A549 (cell line): ENCODE results near the gene VAMP1. TPM values are rescaled to one million over a fixed set of nuclear protein-coding genes. Genes with fewer than 3 reads are reported as not detected.

ENCODE experiments used
- ATAC-seq, 2 experiments: fragments of 200-7000 bp in 1 of 2; fragments of >200 bp in 1 of 2; cut with Nextera tagmentation in 1 of 2; cut with Tn5 transposase in 1 of 2; 3 replicates each; pipeline versions ENCODE4 v1.8.0 to v1.9.1; 2018 to 2020; ENCODE audit warnings: mild to moderate bottlenecking in 1 of 2, moderate library complexity in 1 of 2
- CTCF ChIA-PET: fragments of 300-600 bp; sonication (Branson Sonifier 250); formaldehyde crosslinking; extraction: SDS; loops from one replicate; lab custom pipeline; 2021; ENCODE audit warnings: antibody characterized with exemption, inconsistent platforms; lab: Yijun Ruan, JAX
- POLR2A ChIA-PET: fragments of 350-600 bp; formaldehyde crosslinking; extraction: SDS; loops from one replicate; lab custom pipeline; 2021; ENCODE audit warnings: antibody characterized with exemption, inconsistent platforms; lab: Yijun Ruan, JAX
- DNase-seq, 2 experiments: peaks; one replicate each; pipeline versions ENCODE4 v3.0.0 to v3.0.0-alpha.2; 2011 to 2016; ENCODE audit warnings: low read depth in 1 of 2, low spot score in 1 of 2
- FAIRE-seq: peaks from 2 replicates; lab custom pipeline; 2011; peaks lifted over from hg19 to GRCh38; lab: Jason Lieb, UNC
- H3K27ac ChIP-seq, 2 experiments: fragments of >200 bp; sonication (Bioruptor Twin); formaldehyde crosslinking; 3 replicates each; pipeline ENCODE4 v1.5.1; 2016 to 2017
- H3K4me1 ChIP-seq: fragments of >200 bp; sonication (Bioruptor Twin); formaldehyde crosslinking; 3 replicates; pipeline ENCODE4 v1.6.1; 2016
- H3K4me2 ChIP-seq: fragments of >200 bp; sonication (Bioruptor Twin); formaldehyde crosslinking; 3 replicates; pipeline ENCODE4 v1.6.1; 2016
- H3K4me3 ChIP-seq: fragments of >200 bp; sonication (Bioruptor Twin); formaldehyde crosslinking; 3 replicates; pipeline ENCODE4 v1.5.1; 2016
- H3K9me3 ChIP-seq: fragments of >200 bp; sonication (Bioruptor Twin); formaldehyde crosslinking; 3 replicates; pipeline ENCODE4 v1.6.1; 2016
- BHLHE40 ChIP-seq: IDR thresholded peaks from 2 replicates; pipeline ENCODE4 v1.6.1; 2012; ENCODE audit warnings: low read depth, low read length, inconsistent platforms
- E2F6 ChIP-seq: IDR thresholded peaks from 2 replicates; pipeline ENCODE4 v1.6.1; 2012; ENCODE audit warnings: low read depth, borderline replicate concordance
- EHMT2 ChIP-seq: fragments of 200-600 bp; sonication (generic); IDR thresholded peaks from 2 replicates; pipeline ENCODE4 v1.6.1; 2016; ENCODE audit warnings: antibody characterized with exemption, low read depth, mild to moderate bottlenecking, moderate library complexity
- ELK1 ChIP-seq: fragments of 150-350 bp; IDR thresholded peaks from 2 replicates; pipeline ENCODE4 v1.6.1; 2014; ENCODE audit warnings: low read depth, mild to moderate bottlenecking, low read length
- EP300 ChIP-seq, 2 experiments: fragments of >200 bp; sonication (Bioruptor Twin); formaldehyde crosslinking; IDR thresholded peaks; 2 replicates in 1 of 2; 3 replicates in 1 of 2; pipeline ENCODE4 v1.6.1; 2016 to 2017
- ESRRA ChIP-seq: fragments of 150-350 bp; IDR thresholded peaks from 2 replicates; pipeline ENCODE4 v1.6.1; 2014; ENCODE audit warnings: mild to moderate bottlenecking, low read length, borderline replicate concordance
- FOXS1 ChIP-seq: fragments of 250-450 bp; sonication (Bioruptor Pico); IDR thresholded peaks from 2 replicates; pipeline ENCODE4 v1.5.0; 2020; ENCODE audit warnings: mild to moderate bottlenecking, moderate library complexity
- HES2 ChIP-seq: fragments of >200 bp; sonication (Bioruptor Twin); formaldehyde crosslinking; IDR thresholded peaks from 2 replicates; pipeline ENCODE4 v1.6.1; 2016
- HEYL ChIP-seq: fragments of 250-450 bp; sonication (Bioruptor Pico); IDR thresholded peaks from 2 replicates; pipeline ENCODE4 v1.8.0; 2021; ENCODE audit warnings: mild to moderate bottlenecking, moderate library complexity
- HMGXB4 ChIP-seq: fragments of 250-450 bp; sonication (Bioruptor Pico); IDR thresholded peaks from 2 replicates; pipeline ENCODE4 v1.5.0; 2021; ENCODE audit warnings: mild to moderate bottlenecking, moderate library complexity, borderline replicate concordance
- HOXB13 ChIP-seq: fragments of 250-450 bp; sonication (Bioruptor Pico); IDR thresholded peaks from 2 replicates; pipeline ENCODE4 v1.5.0; 2020; ENCODE audit warnings: low read depth, mild to moderate bottlenecking, moderate library complexity
- KDM5A ChIP-seq: fragments of 200-600 bp; sonication (generic); IDR thresholded peaks from 2 replicates; pipeline ENCODE4 v1.6.1; 2016; ENCODE audit warnings: antibody characterized with exemption, mild to moderate bottlenecking
- MAX ChIP-seq: IDR thresholded peaks from 2 replicates; pipeline ENCODE4 v1.6.1; 2012
- NR3C1 ChIP-seq: fragments of >200 bp; sonication (Bioruptor Twin); formaldehyde crosslinking; IDR thresholded peaks from 3 replicates; pipeline ENCODE4 v1.6.1; 2017
- PHF8 ChIP-seq: fragments of 200-600 bp; sonication (generic); IDR thresholded peaks from 2 replicates; pipeline ENCODE4 v1.6.1; 2016; ENCODE audit warnings: low read depth, mild to moderate bottlenecking, antibody characterized with exemption, moderate library complexity, borderline replicate concordance
- POLR2A ChIP-seq: IDR thresholded peaks from 2 replicates; pipeline ENCODE4 v1.6.1; 2012; ENCODE audit warnings: mild to moderate bottlenecking, low read length
- RARB ChIP-seq: fragments of 250-450 bp; sonication (Bioruptor Pico); IDR thresholded peaks from 2 replicates; pipeline ENCODE4 v1.8.0; 2021; ENCODE audit warnings: mild to moderate bottlenecking, moderate library complexity
- TP53 ChIP-seq: fragments of 250-450 bp; sonication (Bioruptor Pico); IDR thresholded peaks from 2 replicates; pipeline ENCODE4 v1.5.0; 2021; ENCODE audit warnings: mild to moderate bottlenecking, moderate library complexity
- ZC3H11A ChIP-seq: fragments of 450-650 bp; IDR thresholded peaks from 2 replicates; pipeline ENCODE4 v1.6.1; 2014; ENCODE audit warnings: antibody characterized with exemption, mild to moderate bottlenecking
- WGBS: methylation state at CpG from one replicate; pipeline ENCODE4 v1.1.6; 2017; ENCODE audit errors: missing lambda C conversion rate; 5-methylcytosine and 5-hydroxymethylcytosine counted together
- polyA plus RNA-seq, 4 experiments: library from polyadenylated mRNA; depleted of rRNA in 3 of 4; stranded (reverse); fragments of >200 nt; fragmentation: RNase III in 1 of 4; extraction: RNeasy Plus Mini Kit Qiagen cat#74134 plus additional on column Dnase treatment in 1 of 4; gene quantifications; 2 replicates in 3 of 4; 3 replicates in 1 of 4; pipeline ENCODE4 v1.2.3, GENCODE V29; 2011 to 2017

Gene VAMP1
- polyA plus RNA-seq, 2 of the 4 experiments (the other 2 are of a cell fraction): 17.6 to 22.7 TPM

- peak overlapping the region; percentile 97 for H3K27ac ChIP-seq
- ATAC-seq (peak; percentile 68 to 72; a peak in 5 of 6 replicates), DNase-seq (no peak), FAIRE-seq (no peak)
- 46% methylated on average over 9 of the region's 9 CpGs for WGBS
- POLR2A ChIA-PET: interaction anchor here (0.9 to 2.8 kb wide), 3 partner anchors 9 to 18 kb away, joined by 3 to 14 read pairs (median 4); partner anchors contain the start of gene VAMP1
- peak; percentile 1; the same call in 1 of the 2 replicates for TF ChIP-seq POLR2A
- no peak for TF ChIP-seq FOXS1 (CRISPR knock-in tag)
- no peak for TF ChIP-seq EP300 (IDR thresholded peaks at IDR 0.05)
- TF ChIP-seq ESRRA: peak; percentile 97
- TF ChIP-seq HEYL (CRISPR knock-in tag): no peak
- no peak for TF ChIP-seq ELK1
- TF ChIP-seq BHLHE40: no peak
- no peak for TF ChIP-seq MAX
- peak overlapping the region; percentile 96 for H3K4me2 ChIP-seq
- peaks cover 21% of the 10 kb centered on the region for H3K4me1 ChIP-seq
- CTCF ChIA-PET: interaction anchor here (0.8 to 5.1 kb wide), 6 partner anchors 8 to 126 kb away, joined by 3 to 52 read pairs (median 6); partner anchors contain the start of gene CD27
- no peaks in the 10 kb centered on the region for H3K9me3 ChIP-seq
- peak overlapping the region; percentile 39 for H3K4me3 ChIP-seq
These were observed 18.1 kb downstream of the VAMP1 start for GRCh38 chr12:6452245-6452943.

GRCh38 chr12:6451348-6452244 is 18.9 kb downstream of the VAMP1 start, which contains the start of gene TAPBPL:
TAPBPL (plus strand) TSS chr12:6452042; CDS start chr12:6452249, 207 bp downstream.
- Histone ChIP-seq H3K4me1 (peaks cover 21% of the 10 kb centered on the region), H3K4me2 (peak within 1 kb of the TSS; percentile 96), H3K9me3 (no peaks in the 10 kb centered on the region), H3K27ac (peak within 1 kb of the TSS; percentile 97), H3K4me3 (peak within 1 kb of the TSS; percentile 39)
- ChIA-PET POLR2A (interaction anchor here (0.9 to 2.8 kb wide), 3 partner anchors 10 to 19 kb away, joined by 3 to 14 read pairs (median 4); partner anchors contain the start of gene VAMP1), CTCF (interaction anchor here (0.7 to 5.1 kb wide), 7 partner anchors 7 to 128 kb away, joined by 3 to 52 read pairs (median 5); partner anchors contain the start of gene CD27)
- no peak for FAIRE-seq
- peak; percentile 47 to 62 for DNase-seq
- 42% methylated on average over 24 of the region's 27 CpGs for WGBS
- TF ChIP-seq EHMT2 (no peak), TP53 (0 out of 2 replicates have a peak, but pooled peaks have one; percentile 18), POLR2A (peak; percentile 22; the same call in 1 of the 2 replicates)
- ATAC-seq: peak; percentile 75 to 78

- 95% methylated on average over 11 of the region's 11 CpGs for WGBS
- CTCF ChIA-PET: interaction anchor here (0.7 to 5.1 kb wide), 8 partner anchors 10 to 128 kb away, joined by 3 to 52 read pairs (median 6); no protein-coding TSS in a partner anchor
- peak overlapping the region; percentile 96; the same call in 2 of the 3 replicates for H3K4me2 ChIP-seq
These were observed 19.6 kb downstream of the VAMP1 start for GRCh38 chr12:6450869-6451347.

More at GRCh38 chr12:6450869-6451347, 19.6 kb downstream of the VAMP1 start:
- Histone ChIP-seq H3K27ac (peak overlapping the region; percentile 97), H3K9me3 (no peaks in the 10 kb centered on the region), H3K4me1 (peaks cover 21% of the 10 kb centered on the region), H3K4me3 (no peak overlapping the region)
- DNase-seq: no peak
- POLR2A ChIA-PET: interaction anchor here (1.3 to 2.8 kb wide), 2 partner anchors 19 to 20 kb away, joined by 3 to 14 read pairs; partner anchors contain the start of gene VAMP1
- no peak for TF ChIP-seq ZC3H11A
- no peak for TF ChIP-seq HOXB13 (CRISPR knock-in tag)
- no peak for TF ChIP-seq KDM5A
- TF ChIP-seq MAX: no peak
- TF ChIP-seq HMGXB4 (CRISPR knock-in tag): no peak
- TF ChIP-seq HES2: no peak
- no peak for TF ChIP-seq EP300 (IDR thresholded peaks at IDR 0.05)
- no peak for TF ChIP-seq RARB (CRISPR knock-in tag)
- TF ChIP-seq NR3C1: no peak
- no peak for TF ChIP-seq E2F6
- TF ChIP-seq PHF8: no peak
- TF ChIP-seq ELK1: no peak
- ATAC-seq: no peak
- no peak for FAIRE-seq
